Panc1 (cell line): ENCODE results near the gene CLRN3. TPM values are rescaled to one million over a fixed set of nuclear protein-coding genes. Genes with fewer than 3 reads are reported as not detected.

ENCODE experiments used
- ATAC-seq: fragments of 200-7000 bp; cut with Tn5 transposase; 2 replicates; pipeline ENCODE4 v1.9.1; 2020; ENCODE audit warnings: mild to moderate bottlenecking, moderate library complexity
- BruUV-seq: library from RNA; stranded (reverse); fragments of 400-500 nt; replicated peaks from 2 replicates; lab custom pipeline; 2021; lab: Mats Ljungman, UMichigan
- CTCF ChIA-PET: fragments of 300-600 bp; sonication (Branson Sonifier 250); formaldehyde crosslinking; loops from one replicate; lab custom pipeline; 2022; ENCODE audit warnings: antibody characterized with exemption; lab: Charles Lee
- POLR2A ChIA-PET: fragments of 300-600 bp; sonication (Branson Sonifier 250); formaldehyde crosslinking; loops from one replicate; lab custom pipeline; 2022; ENCODE audit warnings: antibody characterized with exemption; lab: Charles Lee
- DNase-seq: peaks from one replicate; pipeline ENCODE4 v3.0.0-alpha.2; 2010; ENCODE audit warnings: low read depth, low spot score
- H3K27ac ChIP-seq: 2 replicates; pipeline ENCODE4 v1.5.1; 2011; ENCODE audit warnings: mild to moderate bottlenecking, low read length, inconsistent platforms
- H3K27me3 ChIP-seq: fragments of 200-500 bp; sonication (Bioruptor generic); 2 replicates; pipeline ENCODE4 v1.6.0; 2014; ENCODE audit warnings: low read length, inconsistent platforms; ENCODE audit not compliant: control insufficient read depth, insufficient read depth
- H3K36me3 ChIP-seq: fragments of 200-500 bp; sonication (Bioruptor generic); 2 replicates; pipeline ENCODE4 v1.5.1; 2014; ENCODE audit warnings: inconsistent platforms, mild to moderate bottlenecking, low read length, moderate library complexity; ENCODE audit not compliant: control insufficient read depth, insufficient read depth
- H3K4me1 ChIP-seq: 2 replicates; pipeline ENCODE4 v1.5.1; 2011; ENCODE audit warnings: inconsistent platforms, mild to moderate bottlenecking, low read length, moderate library complexity; ENCODE audit not compliant: control insufficient read depth, insufficient read depth
- H3K4me3 ChIP-seq, 2 experiments: 2 replicates each; pipeline ENCODE4 v1.5.1; 2011 to 2012; ENCODE audit warnings: low read depth in 2 of 2, low read length in 2 of 2, mild to moderate bottlenecking in 2 of 2, inconsistent platforms in 1 of 2, moderate library complexity in 1 of 2
- H3K9me3 ChIP-seq: fragments of 200-500 bp; sonication (Bioruptor generic); 2 replicates; pipeline ENCODE4 v1.5.1; 2014; ENCODE audit warnings: low read depth, mild to moderate bottlenecking, inconsistent platforms, low read length, moderate library complexity; ENCODE audit not compliant: control insufficient read depth, insufficient read depth
- POLR2AphosphoS5 ChIP-seq: IDR thresholded peaks from 2 replicates; pipeline ENCODE4 v1.6.1; 2012; ENCODE audit warnings: mild to moderate bottlenecking, low read depth, low read length, moderate library complexity
- REST ChIP-seq, 2 experiments: IDR thresholded peaks; 2 replicates each; pipeline ENCODE4 v1.6.1; 2011 to 2012; ENCODE audit warnings: low read depth in 2 of 2, control low read depth in 1 of 2, low read length in 1 of 2, mild to moderate bottlenecking in 1 of 2, moderate library complexity in 1 of 2; ENCODE audit not compliant: insufficient read depth in 1 of 2
- SIN3A ChIP-seq: IDR thresholded peaks from 2 replicates; pipeline ENCODE4 v1.6.1; 2012; ENCODE audit warnings: low read depth, mild to moderate bottlenecking, low read length, moderate library complexity, borderline replicate concordance; ENCODE audit not compliant: insufficient read depth
- TCF7L2 ChIP-seq: IDR thresholded peaks from 2 replicates; pipeline ENCODE4 v1.6.1; 2011; ENCODE audit warnings: mild to moderate bottlenecking, low read depth, low read length, inconsistent platforms
- in situ Hi-C: cut with HindIII; loops from 2 replicates; pipeline ENCODE4 v1.10.0; 2016; ENCODE audit warnings: low sequenced_read_pairs, low pct_unique_long_range_greater_than_20kb
- intact Hi-C: fragments of 100-400 bp; cut with micrococcal nuclease; formaldehyde crosslinking; loops from one replicate; pipeline ENCODE4 v1.10.0; 2022; ENCODE audit not compliant: unreplicated experiment
- total RNA-seq: library from RNA; stranded (reverse); gene quantifications from one replicate; pipeline ENCODE4 v1.2.1, GENCODE V29; 2021; ENCODE audit not compliant: unreplicated experiment
- TF ChIP-seq, protein P1 (sequence below): fragments of 450-650 bp; IDR thresholded peaks from 2 replicates; pipeline ENCODE4 v1.5.1; 2017; ENCODE audit warnings: mild to moderate bottlenecking

Gene CLRN3
- total RNA-seq, 1 experiment from 2014 or later, result not detected

DNA sequence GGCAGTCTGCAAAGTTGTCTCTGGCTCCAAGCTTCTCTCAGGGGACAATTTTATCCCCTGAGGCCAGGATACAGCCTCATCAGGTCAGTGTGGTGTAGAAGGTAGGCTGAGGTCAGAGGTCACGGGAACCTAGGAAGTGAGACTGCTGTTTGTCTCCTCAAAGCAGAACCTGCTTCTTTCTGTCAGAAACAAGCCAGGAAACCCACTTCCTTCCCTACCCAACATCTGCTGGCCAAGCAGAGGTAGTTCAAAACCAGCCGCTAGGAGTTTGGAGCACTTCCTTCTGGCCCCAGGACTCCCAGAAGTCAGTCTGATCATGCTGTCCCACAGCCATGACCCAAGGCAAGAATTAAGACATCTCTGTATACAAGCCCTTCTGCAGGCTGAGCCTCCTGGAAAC is 12.2 kb downstream of the CLRN3 start:
- H3K27me3 ChIP-seq, result peaks cover 26% of the 10 kb centered on the region
- no peak for TF ChIP-seq TCF7L2
- no peak for TF ChIP-seq SIN3A
- TF ChIP-seq, protein P1, sequence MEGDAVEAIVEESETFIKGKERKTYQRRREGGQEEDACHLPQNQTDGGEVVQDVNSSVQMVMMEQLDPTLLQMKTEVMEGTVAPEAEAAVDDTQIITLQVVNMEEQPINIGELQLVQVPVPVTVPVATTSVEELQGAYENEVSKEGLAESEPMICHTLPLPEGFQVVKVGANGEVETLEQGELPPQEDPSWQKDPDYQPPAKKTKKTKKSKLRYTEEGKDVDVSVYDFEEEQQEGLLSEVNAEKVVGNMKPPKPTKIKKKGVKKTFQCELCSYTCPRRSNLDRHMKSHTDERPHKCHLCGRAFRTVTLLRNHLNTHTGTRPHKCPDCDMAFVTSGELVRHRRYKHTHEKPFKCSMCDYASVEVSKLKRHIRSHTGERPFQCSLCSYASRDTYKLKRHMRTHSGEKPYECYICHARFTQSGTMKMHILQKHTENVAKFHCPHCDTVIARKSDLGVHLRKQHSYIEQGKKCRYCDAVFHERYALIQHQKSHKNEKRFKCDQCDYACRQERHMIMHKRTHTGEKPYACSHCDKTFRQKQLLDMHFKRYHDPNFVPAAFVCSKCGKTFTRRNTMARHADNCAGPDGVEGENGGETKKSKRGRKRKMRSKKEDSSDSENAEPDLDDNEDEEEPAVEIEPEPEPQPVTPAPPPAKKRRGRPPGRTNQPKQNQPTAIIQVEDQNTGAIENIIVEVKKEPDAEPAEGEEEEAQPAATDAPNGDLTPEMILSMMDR, result no peak
- no peak for TF ChIP-seq REST (IDR thresholded peaks at IDR 0.05; ENCODE audit: insufficient read depth in 1 of 2, low read depth in 2 of 2, low read length in 1 of 2)
- TF ChIP-seq POLR2AphosphoS5, result no peak
- DNase-seq (no peak), ATAC-seq (no peak)
- H3K9me3 ChIP-seq, result no peaks in the 10 kb centered on the region
- in situ Hi-C loops (no loop called here), intact Hi-C loops (no loop called here)
- no peak overlapping the region for H3K4me3 ChIP-seq
- no TSS peak for BruUV-seq
- ChIA-PET POLR2A (no interaction called here), CTCF (no interaction called here)
- H3K4me1 ChIP-seq, result no peaks in the 10 kb centered on the region
- no peaks in the 10 kb centered on the region for H3K36me3 ChIP-seq
- H3K27ac ChIP-seq, result no peak overlapping the region

DNA sequence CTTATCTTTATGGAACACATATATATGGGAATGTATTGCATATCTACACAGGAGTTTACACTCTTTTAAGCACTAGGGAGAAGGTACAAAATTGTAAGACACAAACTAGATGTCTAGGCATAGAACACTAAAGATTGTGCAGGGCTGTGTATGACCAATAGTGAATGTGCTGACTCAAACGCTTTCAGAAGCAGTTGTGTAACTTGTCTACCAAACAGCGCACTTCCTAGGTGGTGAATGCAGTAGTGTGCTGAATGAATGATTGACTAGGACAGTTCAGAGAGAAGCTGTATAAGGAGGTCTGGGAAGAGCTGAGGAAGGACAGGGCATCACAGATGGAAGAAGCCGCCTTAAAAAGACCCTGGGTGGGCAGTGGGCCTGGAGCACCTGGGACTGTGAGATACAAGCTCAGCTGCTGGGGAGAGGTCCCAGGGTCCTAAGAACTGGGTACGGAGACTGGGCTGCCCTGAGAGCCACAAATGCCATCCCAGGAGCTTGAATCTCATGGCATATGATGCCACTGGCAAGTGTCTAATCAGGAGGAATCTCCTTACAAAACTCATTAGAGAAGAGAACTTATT is 14.2 kb downstream of the CLRN3 start:
- no peaks in the 10 kb centered on the region for H3K36me3 ChIP-seq
- H3K27me3 ChIP-seq, result peaks cover 27% of the 10 kb centered on the region
- intact Hi-C loops, result no loop called here
- no peak overlapping the region for H3K4me3 ChIP-seq
- ChIA-PET POLR2A (no interaction called here), CTCF (no interaction called here)
- in situ Hi-C loops, result no loop called here
- H3K9me3 ChIP-seq, result no peaks in the 10 kb centered on the region
- H3K27ac ChIP-seq, result no peak overlapping the region
- TF ChIP-seq TCF7L2, result no peak
- TF ChIP-seq, protein P1, result no peak
- TF ChIP-seq REST (IDR thresholded peaks at IDR 0.05; ENCODE audit: insufficient read depth in 1 of 2, low read depth in 2 of 2, low read length in 1 of 2), result no peak
- TF ChIP-seq POLR2AphosphoS5, result no peak
- TF ChIP-seq SIN3A, result no peak
- H3K4me1 ChIP-seq, result no peaks in the 10 kb centered on the region
- BruUV-seq, result no TSS peak
- no peak for ATAC-seq
- no peak for DNase-seq
